Measurements from ENCODE around the gene ENO3. TPM values are rescaled to one million over a fixed set of nuclear protein-coding genes. Genes with fewer than 3 reads are reported as not detected.
"Not testable (repeated sequence)": the region's sequence is repeated elsewhere in the genome, so short reads cannot be mapped to it uniquely, and the experiment has no call there.

ENO3 gene
- total RNA-seq, result 1.1 and 2.6 TPM in 2 replicates

DNA sequence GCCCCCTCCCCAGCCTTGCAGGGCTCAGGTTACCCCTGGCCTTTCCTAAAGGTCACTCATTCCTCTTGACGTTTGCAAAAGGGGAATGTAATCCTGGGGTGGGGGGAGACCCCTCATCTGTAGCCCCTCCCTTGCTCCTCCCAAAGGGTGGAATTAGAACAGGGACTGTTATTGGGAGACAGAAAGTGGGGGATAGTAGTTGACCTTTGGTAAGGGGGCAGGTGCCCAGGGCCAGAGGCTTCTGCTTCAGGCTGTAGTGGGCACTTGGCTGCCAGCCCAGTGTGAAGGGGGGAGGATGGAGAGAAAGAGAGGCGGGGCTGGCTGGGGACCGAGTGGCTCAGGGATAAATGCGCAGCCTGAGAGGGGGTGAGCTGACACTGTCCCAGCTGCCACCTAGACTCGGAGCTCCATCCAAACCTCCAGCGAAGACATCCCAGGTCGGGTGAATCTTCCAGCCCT lies at the start of gene ENO3:
Gene ENO3, plus strand, starts transcription at position 374 of the 459 bp plus-strand sequence. CDS start 711 bp downstream, outside the sequence.
- DNase-seq (ENCODE audit: low read depth in 2 of 2), result no peak

DNA sequence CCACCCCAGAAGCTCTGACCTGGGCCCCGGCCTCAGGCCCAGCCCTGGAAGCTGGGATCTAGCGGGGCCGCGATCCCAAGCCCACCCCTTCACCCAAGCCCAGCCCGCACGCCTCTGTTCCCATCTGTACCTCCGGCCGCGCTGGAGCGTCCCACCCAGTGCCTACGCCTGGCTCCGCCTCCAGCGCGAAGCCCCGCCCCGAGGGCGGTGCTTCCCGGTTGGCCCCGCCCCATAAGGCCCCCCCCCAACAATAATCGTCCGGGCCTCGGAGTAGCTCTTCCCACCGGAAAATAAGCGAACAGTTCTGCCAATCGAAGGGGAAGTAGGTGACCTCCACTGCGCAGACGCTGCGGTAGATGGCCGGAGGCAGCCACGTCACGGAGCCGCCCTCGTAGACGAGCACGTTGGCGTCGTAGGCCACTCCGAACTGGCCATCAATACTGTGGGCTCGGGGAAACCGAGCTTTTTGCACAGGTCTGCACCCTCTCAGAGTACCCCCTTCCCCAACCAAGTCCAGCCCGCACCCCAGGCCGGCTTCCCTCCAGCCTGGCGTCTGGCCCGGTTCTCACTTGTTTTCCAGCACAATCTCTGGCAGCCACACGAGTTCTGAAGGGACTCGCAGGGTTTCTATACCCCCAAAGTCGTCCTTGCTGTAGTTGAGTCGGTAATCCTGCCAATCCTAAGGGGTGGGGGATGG lies 49.1 kb upstream of the ENO3 start:
- DNase-seq (ENCODE audit: low read depth in 2 of 2), result peak in 1 of 2 donors; percentile 88

- DNase-seq (ENCODE audit: low read depth in 2 of 2), result no peak
Measured at GRCh38 chr17:4902540-4902939, 48.4 kb upstream of the ENO3 start.

- peak; percentile 80 to 90 for DNase-seq (ENCODE audit: low read depth in 2 of 2)
Measured at GRCh38 chr17:4903051-4903818, 47.7 kb upstream of the ENO3 start, which contains the start of gene CHRNE. Gene CHRNE, minus strand, starts transcription at chr17:4903098. Its CDS starts 35 bp downstream, at chr17:4903063.

GRCh38 chr17:4906642-4907041 lies 44.3 kb upstream of the ENO3 start:
- not testable (repeated sequence) for DNase-seq (ENCODE audit: low read depth in 2 of 2)

GRCh38 chr17:4908301-4908700 lies 42.6 kb upstream of the ENO3 start:
- no peak for DNase-seq (ENCODE audit: low read depth in 2 of 2)

- peak; percentile 95 to 96 for DNase-seq (ENCODE audit: low read depth in 2 of 2)
Measured at GRCh38 chr17:4908711-4909496, 42.0 kb upstream of the ENO3 start.

DNA sequence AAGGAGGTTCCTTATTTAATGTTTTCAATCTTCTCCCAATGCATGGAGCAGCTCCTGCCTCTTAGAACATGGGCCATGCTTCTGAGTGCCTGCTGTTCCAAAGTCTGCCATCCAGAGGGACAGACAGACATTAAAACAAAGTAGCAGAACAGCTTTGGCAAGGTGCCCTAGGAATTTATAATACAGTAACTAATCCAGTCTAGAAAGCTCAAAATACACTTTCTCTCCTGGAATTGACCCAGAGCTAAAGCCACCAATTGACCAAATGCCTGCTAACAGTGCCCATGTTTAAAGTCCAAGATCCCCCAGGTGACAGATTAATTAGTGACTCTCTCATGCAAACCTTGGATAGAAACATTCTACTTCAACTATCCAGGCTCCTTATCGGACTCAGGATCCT lies 36.9 kb upstream of the ENO3 start:
- no peak for DNase-seq (ENCODE audit: low read depth in 2 of 2)

DNA sequence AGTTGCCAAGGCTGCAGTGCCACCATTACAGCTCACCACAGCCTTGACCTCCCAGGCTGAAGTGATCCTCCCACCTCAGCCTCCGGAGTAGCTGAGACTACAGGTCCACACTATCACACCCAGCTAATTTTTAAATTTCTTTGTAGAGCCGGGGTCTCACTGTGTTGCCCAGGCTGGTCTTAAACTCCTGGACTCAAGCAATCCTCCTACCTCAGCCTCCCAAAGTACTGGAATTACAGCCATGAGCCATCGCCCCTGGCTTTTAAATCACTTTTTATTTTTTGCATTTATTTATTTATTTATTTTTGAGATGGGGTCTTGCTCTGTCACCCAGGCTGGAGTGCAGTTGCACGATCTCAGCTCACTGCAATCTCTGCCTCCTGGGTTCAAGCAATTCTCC lies 36.4 kb upstream of the ENO3 start:
- DNase-seq (ENCODE audit: low read depth in 2 of 2), result not testable (repeated sequence)

DNA sequence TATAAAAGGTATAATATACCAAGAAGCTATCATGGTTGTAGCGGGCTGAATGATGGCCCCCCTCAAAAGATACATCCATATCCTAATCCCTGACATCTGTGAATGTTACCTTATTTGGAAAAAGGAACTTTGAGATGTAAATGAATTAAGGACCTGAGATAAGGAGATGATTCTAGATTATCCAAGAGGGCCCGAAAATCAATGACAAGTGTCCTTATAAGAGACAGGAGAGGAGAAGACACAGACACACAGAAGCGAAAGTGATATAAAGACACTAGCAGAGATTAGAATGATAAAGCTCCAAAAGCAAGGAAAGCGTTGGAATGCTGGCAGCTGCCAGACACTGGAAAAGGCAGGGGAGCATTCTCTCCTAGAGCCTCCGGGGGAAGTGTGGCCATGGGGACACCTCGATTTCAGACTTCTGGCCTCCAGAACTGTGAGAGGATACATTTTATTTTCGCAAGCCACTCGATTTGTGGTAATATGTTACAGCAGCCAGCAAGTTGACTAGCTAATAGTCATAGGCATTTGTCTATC lies 31.3 kb upstream of the ENO3 start:
- DNase-seq (ENCODE audit: low read depth in 2 of 2), result no peak

GRCh38 chr17:4920351-4921048 lies 30.4 kb upstream of the ENO3 start:
- no peak for DNase-seq (ENCODE audit: low read depth in 2 of 2)

GRCh38 chr17:4921320-4921719 lies 29.6 kb upstream of the ENO3 start:
- no peak for DNase-seq (ENCODE audit: low read depth in 2 of 2)

GRCh38 chr17:4926577-4927335 lies 24.2 kb upstream of the ENO3 start:
- DNase-seq (ENCODE audit: low read depth in 2 of 2), result not testable (repeated sequence)

DNA sequence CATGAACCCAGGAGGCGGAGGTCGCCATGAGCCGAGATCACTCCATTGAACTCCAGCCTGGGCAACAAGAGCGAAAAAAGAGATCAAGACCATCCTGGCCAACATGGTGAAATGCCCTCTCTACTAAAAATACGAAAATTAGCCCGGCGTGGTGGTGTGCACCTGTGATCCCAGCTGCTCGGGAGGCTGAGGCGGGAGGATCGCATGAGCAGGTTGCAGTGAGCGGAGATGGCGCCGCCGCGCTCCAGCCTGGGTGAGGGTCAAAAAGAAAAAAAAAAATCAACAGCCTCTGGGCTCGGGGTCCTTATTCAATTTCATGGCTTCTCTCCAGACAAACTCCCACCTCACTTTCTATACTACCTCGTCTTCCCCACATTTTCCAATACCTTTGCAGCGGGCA lies 22.0 kb upstream of the ENO3 start:
- DNase-seq (ENCODE audit: low read depth in 2 of 2), result no peak

DNA sequence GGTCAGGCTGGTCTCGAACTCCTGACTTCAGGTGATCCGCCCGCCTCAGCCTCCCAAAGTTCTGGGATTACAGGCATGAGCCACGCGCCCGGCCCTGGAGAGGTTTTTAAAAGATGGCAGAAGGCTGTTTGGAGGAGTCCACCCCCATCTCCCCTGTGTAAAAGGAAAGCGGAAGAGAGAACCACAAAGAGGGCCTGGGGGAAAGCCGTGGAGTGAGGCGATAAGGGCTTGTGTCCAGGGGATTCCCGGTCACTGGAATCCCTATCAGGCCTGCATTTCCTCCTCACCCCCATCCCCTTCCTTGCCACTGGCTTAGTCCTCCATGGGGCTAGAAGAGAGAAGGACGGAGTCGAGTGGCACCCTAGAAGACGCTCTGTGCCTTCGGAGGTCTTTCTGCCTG lies 19.0 kb upstream of the ENO3 start, which contains the start of gene GP1BA:
Gene GP1BA, plus strand, starts transcription at position 315 of the 400 bp plus-strand sequence. CDS start 328 bp downstream, outside the sequence.
- no peak for DNase-seq (ENCODE audit: low read depth in 2 of 2)

- DNase-seq (ENCODE audit: low read depth in 2 of 2), result no peak
Measured at GRCh38 chr17:4932756-4933155, 18.2 kb upstream of the ENO3 start.

DNA sequence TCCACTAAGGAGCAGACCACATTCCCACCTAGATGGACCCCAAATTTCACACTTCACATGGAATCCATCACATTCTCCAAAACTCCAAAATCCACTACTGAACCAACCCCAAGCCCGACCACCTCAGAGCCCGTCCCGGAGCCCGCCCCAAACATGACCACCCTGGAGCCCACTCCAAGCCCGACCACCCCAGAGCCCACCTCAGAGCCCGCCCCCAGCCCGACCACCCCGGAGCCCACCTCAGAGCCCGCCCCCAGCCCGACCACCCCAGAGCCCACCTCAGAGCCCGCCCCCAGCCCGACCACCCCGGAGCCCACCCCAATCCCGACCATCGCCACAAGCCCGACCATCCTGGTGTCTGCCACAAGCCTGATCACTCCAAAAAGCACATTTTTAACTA lies 17.3 kb upstream of the ENO3 start:
- DNase-seq (ENCODE audit: low read depth in 2 of 2), result no peak

- DNase-seq (ENCODE audit: low read depth in 2 of 2), result peak; percentile 32 to 47
Measured at GRCh38 chr17:4934173-4934979, 16.5 kb upstream of the ENO3 start.

DNA sequence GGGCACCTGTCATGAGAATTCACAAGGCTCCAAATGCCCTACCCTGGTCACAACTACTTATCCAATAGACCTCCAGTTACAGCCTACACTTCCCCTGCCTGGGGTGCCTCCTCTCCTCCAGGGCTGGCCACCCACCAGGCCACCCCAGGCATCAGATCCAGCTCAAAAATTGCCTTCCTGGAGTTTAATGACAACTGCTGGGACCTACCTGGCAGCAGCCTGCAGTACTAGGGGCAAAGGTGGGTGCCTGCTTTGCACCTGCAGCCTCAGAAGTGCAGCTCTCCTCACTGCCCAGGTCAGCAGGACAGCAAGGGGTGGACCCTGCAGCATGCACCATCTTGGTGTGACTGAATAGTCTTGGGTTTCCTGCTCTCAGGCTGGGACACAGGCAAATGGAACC lies 15.3 kb upstream of the ENO3 start:
- DNase-seq (ENCODE audit: low read depth in 2 of 2), result no peak
